IMR-90 (cell line): ENCODE results near the gene CLDN7. TPM values are rescaled to one million over a fixed set of nuclear protein-coding genes. Genes with fewer than 3 reads are reported as not detected.

Experiments
- ATAC-seq: fragments of 200-7000 bp; cut with Tn5 transposase; 2 replicates; pipeline ENCODE4 v1.9.1; 2020; ENCODE audit warnings: low read depth, mild to moderate bottlenecking, moderate library complexity
- BruUV-seq: library from RNA; stranded (reverse); fragments of 400-500 nt; replicated peaks from 2 replicates; lab custom pipeline; 2021; lab: Mats Ljungman, UMichigan
- CTCF ChIA-PET: fragments of 300-600 bp; formaldehyde crosslinking; extraction: SDS; loops from one replicate; lab custom pipeline; 2021; ENCODE audit warnings: antibody characterized with exemption; lab: Yijun Ruan, JAX
- POLR2A ChIA-PET: fragments of 300-600 bp; sonication (Branson Sonifier 250); formaldehyde crosslinking; loops from one replicate; lab custom pipeline; 2022; ENCODE audit warnings: antibody characterized with exemption; ENCODE audit not compliant: unreplicated experiment; lab: Charles Lee
- DNase-seq: peaks from one replicate; pipeline ENCODE4 v3.0.0; 2013
- H2AFZ ChIP-seq: replicated peaks from 2 replicates; pipeline ENCODE3; 2013; ENCODE audit warnings: low read length, mild to moderate bottlenecking; ENCODE audit not compliant: poor library complexity
- H2AK5ac ChIP-seq: 2 replicates; pipeline ENCODE4 v1.6.1; 2013; ENCODE audit warnings: low read depth, low read length, inconsistent platforms
- H2AK9ac ChIP-seq: replicated peaks from 2 replicates; pipeline ENCODE3; 2013; ENCODE audit warnings: mild to moderate bottlenecking, low read depth, low read length, moderate library complexity; ENCODE audit not compliant: poor library complexity
- H2BK120ac ChIP-seq: 2 replicates; pipeline ENCODE4 v1.6.1; 2013; ENCODE audit warnings: low read depth, low read length, inconsistent platforms
- H2BK15ac ChIP-seq: 3 replicates; pipeline ENCODE4 v1.6.1; 2013; ENCODE audit warnings: low read depth, low read length, inconsistent platforms
- H2BK20ac ChIP-seq: 2 replicates; pipeline ENCODE4 v1.6.1; 2013; ENCODE audit warnings: low read depth, mild to moderate bottlenecking, inconsistent platforms, low read length, moderate library complexity
- H2BK5ac ChIP-seq: 2 replicates; pipeline ENCODE4 v1.6.1; 2013; ENCODE audit warnings: mild to moderate bottlenecking, low read depth, low read length, inconsistent platforms; ENCODE audit not compliant: poor library complexity, severe bottlenecking
- H3K14ac ChIP-seq: replicated peaks from 2 replicates; pipeline ENCODE4 v1.6.1; 2013; ENCODE audit warnings: low read depth, low read length, inconsistent platforms
- H3K18ac ChIP-seq: 2 replicates; pipeline ENCODE4 v1.6.1; 2013; ENCODE audit warnings: low read depth, low read length, control low read depth
- H3K23ac ChIP-seq: 2 replicates; pipeline ENCODE4 v1.6.1; 2013; ENCODE audit warnings: low read depth, low read length, inconsistent platforms
- H3K27ac ChIP-seq: 2 replicates; pipeline ENCODE4 v1.5.1; 2013; ENCODE audit warnings: mild to moderate bottlenecking, control low read depth, low read length; ENCODE audit not compliant: insufficient read depth
- H3K27me3 ChIP-seq: 2 replicates; pipeline ENCODE4 v1.6.1; 2013; ENCODE audit warnings: low read length; ENCODE audit not compliant: control insufficient read depth, insufficient read depth
- H3K36me3 ChIP-seq: 2 replicates; pipeline ENCODE4 v1.6.1; 2013; ENCODE audit warnings: low read length, mixed read lengths; ENCODE audit not compliant: control insufficient read depth, insufficient read depth
- H3K4ac ChIP-seq: 2 replicates; pipeline ENCODE4 v1.6.1; 2013; ENCODE audit warnings: low read depth, low read length, inconsistent platforms
- H3K4me1 ChIP-seq: 2 replicates; pipeline ENCODE4 v1.6.1; 2013; ENCODE audit warnings: low read length, mixed read lengths; ENCODE audit not compliant: control insufficient read depth, insufficient read depth
- H3K4me2 ChIP-seq: 2 replicates; pipeline ENCODE4 v1.6.1; 2013; ENCODE audit warnings: low read depth, mild to moderate bottlenecking, control low read depth, low read length, moderate library complexity
- H3K4me3 ChIP-seq: 2 replicates; pipeline ENCODE4 v1.5.1; 2013; ENCODE audit warnings: low read depth, mild to moderate bottlenecking, control low read depth, low read length, moderate library complexity; ENCODE audit not compliant: insufficient read depth
- H3K56ac ChIP-seq: 2 replicates; pipeline ENCODE4 v1.6.1; 2013; ENCODE audit warnings: low read length, inconsistent platforms; ENCODE audit not compliant: insufficient read depth; ENCODE audit errors: extremely low read depth
- H3K79me1 ChIP-seq, 2 experiments: 2 replicates each; pipeline ENCODE4 v1.6.1; 2013; ENCODE audit warnings: low read length in 2 of 2, inconsistent platforms in 1 of 2, low read depth in 1 of 2
- H3K9ac ChIP-seq: 2 replicates; pipeline ENCODE4 v1.6.1; 2013; ENCODE audit warnings: low read depth, low read length, control low read depth
- H3K9me1 ChIP-seq: 2 replicates; pipeline ENCODE4 v1.6.1; 2013; ENCODE audit warnings: low read length, inconsistent platforms; ENCODE audit not compliant: insufficient read depth
- H3K9me3 ChIP-seq: 2 replicates; pipeline ENCODE4 v1.6.1; 2013; ENCODE audit warnings: low read length; ENCODE audit not compliant: control insufficient read depth, insufficient read depth
- H4K20me1 ChIP-seq: 2 replicates; pipeline ENCODE4 v1.6.1; 2013; ENCODE audit warnings: low read length, inconsistent platforms; ENCODE audit not compliant: insufficient read depth
- H4K5ac ChIP-seq: 2 replicates; pipeline ENCODE4 v1.6.1; 2013; ENCODE audit warnings: mild to moderate bottlenecking, low read depth, low read length, control low read depth
- H4K8ac ChIP-seq, 2 experiments: 2 replicates each; pipeline ENCODE4 v1.6.1; 2013; ENCODE audit warnings: low read depth in 2 of 2, low read length in 2 of 2, control low read depth in 1 of 2, inconsistent platforms in 1 of 2
- H4K91ac ChIP-seq: 2 replicates; pipeline ENCODE4 v1.6.1; 2013; ENCODE audit warnings: low read depth, low read length, inconsistent platforms; ENCODE audit not compliant: insufficient read depth
- CEBPB ChIP-seq: IDR thresholded peaks from 2 replicates; pipeline ENCODE4 v1.6.1; 2012; ENCODE audit warnings: low read depth, low read length, improper control_type of control experiment
- CTCF ChIP-seq: conservative IDR thresholded peaks from 2 replicates; pipeline ENCODE4 v1.5.1; 2012; ENCODE audit warnings: mild to moderate bottlenecking, low read depth, low read length, improper control_type of control experiment
- MAZ ChIP-seq: IDR thresholded peaks from 2 replicates; pipeline ENCODE4 v1.6.1; 2012; ENCODE audit warnings: low read depth, mild to moderate bottlenecking, low read length, improper control_type of control experiment, moderate library complexity, borderline replicate concordance
- MXI1 ChIP-seq: IDR thresholded peaks from 2 replicates; pipeline ENCODE4 v1.6.1; 2012; ENCODE audit warnings: low read depth, mild to moderate bottlenecking, low read length, moderate library complexity, borderline replicate concordance
- NFE2L2 ChIP-seq: fragments of 150-350 bp; IDR thresholded peaks from 2 replicates; pipeline ENCODE4 v1.6.1; 2016; ENCODE audit warnings: low read depth, mild to moderate bottlenecking, low read length
- POLR2A ChIP-seq: IDR thresholded peaks from 2 replicates; pipeline ENCODE4 v1.6.1; 2012; ENCODE audit warnings: mild to moderate bottlenecking, low read depth, low read length
- SMC3 ChIP-seq: fragments of 150-350 bp; IDR thresholded peaks from 2 replicates; pipeline ENCODE4 v1.6.1; 2016; ENCODE audit warnings: low read depth, mild to moderate bottlenecking, antibody characterized with exemption, low read length, moderate library complexity
- WGBS, 2 experiments: methylation state at CpG; one replicate each; pipeline versions ENCODE4 v1.1.5 to v1.1.7; 2013; ENCODE audit warnings: missing lambda C conversion rate in 2 of 2; ENCODE audit not compliant: insufficient read length in 1 of 2; ENCODE audit errors: extremely low coverage in 2 of 2; 5-methylcytosine and 5-hydroxymethylcytosine counted together
- dilution Hi-C: fragments of 300-500 bp; cut with HindIII; formaldehyde crosslinking; loops from one replicate; pipeline ENCODE4 v1.14.3; 2018; ENCODE audit warnings: low sequenced_read_pairs; ENCODE audit not compliant: unreplicated experiment
- in situ Hi-C: fragments of 300-500 bp; cut with MboI; formaldehyde crosslinking; loops from 3 replicates; pipeline ENCODE4 v1.14.3; 2019; ENCODE audit warnings: low sequenced_read_pairs, inconsistent platforms, mixed read lengths
- intact Hi-C: fragments of 100-400 bp; cut with micrococcal nuclease; formaldehyde crosslinking; loops from 2 replicates; pipeline ENCODE4 v1.10.0; 2022
- polyA plus RNA-seq, 3 experiments: library from polyadenylated mRNA; depleted of rRNA; stranded (reverse); fragments of >200 nt; gene quantifications; 2 replicates each; pipeline ENCODE4 v1.2.3, GENCODE V29; 2012; ENCODE audit warnings: low replicate concordance in 1 of 3
- total RNA-seq: library from RNA; depleted of rRNA; stranded (reverse); fragments of >200 nt; gene quantifications from 2 replicates; pipeline ENCODE4 v1.2.3, GENCODE V29; 2012

The CLDN7 gene
- total and polyA plus RNA-seq, 2 of the 4 experiments (the other 2 are of a cell fraction): 1.4 TPM

DNA sequence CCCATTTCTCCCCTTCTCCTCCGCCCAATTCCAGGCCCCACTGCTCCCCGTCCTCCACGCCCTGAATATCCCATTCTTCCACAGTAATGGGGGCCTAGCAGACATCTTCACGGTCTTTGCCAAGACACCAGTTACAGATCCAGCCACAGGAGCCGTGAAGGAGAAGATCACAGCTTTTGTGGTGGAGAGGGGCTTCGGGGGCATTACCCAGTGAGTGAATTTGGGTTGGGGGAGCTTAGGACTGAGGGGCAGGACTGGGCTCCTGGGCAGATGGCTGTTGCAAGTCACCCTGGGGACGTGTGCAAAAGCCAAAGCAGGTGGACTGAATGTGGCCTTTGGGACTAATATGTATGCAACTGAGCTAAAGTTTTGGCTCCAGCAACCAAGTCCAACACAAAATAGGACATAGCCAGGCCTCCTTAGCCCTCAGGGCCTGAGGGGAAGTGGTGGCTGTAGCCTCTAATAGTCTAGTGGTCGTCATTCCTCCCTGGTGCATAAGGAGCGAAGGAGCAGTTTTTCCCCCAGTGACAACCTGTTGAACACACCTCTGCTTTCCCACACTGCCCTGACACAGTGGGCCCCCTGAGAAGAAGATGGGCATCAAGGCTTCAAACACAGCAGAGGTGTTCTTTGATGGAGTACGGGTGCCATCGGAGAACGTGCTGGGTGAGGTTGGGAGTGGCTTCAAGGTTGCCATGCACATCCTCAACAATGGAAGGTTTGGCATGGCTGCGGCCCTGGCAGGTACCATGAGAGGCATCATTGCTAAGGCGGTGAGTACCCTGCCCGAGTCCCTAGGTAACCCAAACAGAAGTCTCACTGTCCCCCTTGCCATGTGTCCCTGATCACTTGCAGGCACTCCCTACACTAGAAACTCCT is 39.9 kb downstream of the CLDN7 start:
- POLR2A ChIA-PET: interaction anchor here (1.5 kb wide), 1 partner anchor 12 kb away, joined by 4 read pairs; the partner anchor contains the start of gene DVL2
- H3K27me3 ChIP-seq: no peaks in the 10 kb centered on the region
- H3K4me2 ChIP-seq: no peak overlapping the region
- 90% methylated on average over 3 of the region's 15 CpGs; no CpG with 5 or more reads in 1 of the 2 experiments for WGBS, 2 experiments
- H3K9ac ChIP-seq: no peak overlapping the region
- H3K36me3 ChIP-seq: peaks cover 61% of the 10 kb centered on the region
- H3K79me1 ChIP-seq: peaks cover 8 to 75% of the 10 kb centered on the region in 2 experiments
- H3K27ac ChIP-seq: no peak overlapping the region
- H4K5ac ChIP-seq: no peak overlapping the region
- peaks cover 32% of the 10 kb centered on the region for H4K20me1 ChIP-seq
- H2BK20ac ChIP-seq: no peak overlapping the region
- H3K4me1 ChIP-seq: peaks cover 14% of the 10 kb centered on the region
- TF ChIP-seq CTCF (no peak), MAZ (no peak), MXI1 (no peak), NFE2L2 (no peak), POLR2A (no peak), CEBPB (no peak), SMC3 (no peak)
- intact Hi-C loops: no loop called here
- no peak for ATAC-seq
- H3K56ac ChIP-seq: no peak overlapping the region
- dilution Hi-C loops: no loop called here
- H3K4me3 ChIP-seq: no peak overlapping the region
- H3K23ac ChIP-seq: 0 out of 2 replicates have a peak overlapping the region, but pooled peaks have one; percentile 33
- no peak overlapping the region for H2BK120ac ChIP-seq
- BruUV-seq: no TSS peak
- H2BK15ac ChIP-seq: no peak overlapping the region
- no peak overlapping the region; the same call in 1 of the 2 replicates for H2AK5ac ChIP-seq
- no peak overlapping the region for H3K14ac ChIP-seq
- peak overlapping the region in 1 of 2 experiments; percentile 14; a peak in 1 of 4 replicates for H4K8ac ChIP-seq
- H2AFZ ChIP-seq: no peak overlapping the region
- peaks cover 13% of the 10 kb centered on the region; the same call in 1 of the 2 replicates for H3K9me1 ChIP-seq
- DNase-seq: no peak
- H3K4ac ChIP-seq: no peak overlapping the region
- H4K91ac ChIP-seq: no peak overlapping the region
- CTCF ChIA-PET: no interaction called here
- in situ Hi-C loops: no loop called here
- peak overlapping the region; percentile 52 for H2AK9ac ChIP-seq
- H3K9me3 ChIP-seq: no peaks in the 10 kb centered on the region
- no peak overlapping the region for H2BK5ac ChIP-seq
- no peak overlapping the region for H3K18ac ChIP-seq
